AG09319 (cell line): ENCODE results near the gene ARHGEF16.

ENCODE experiments used
- DNase-seq: peaks from one replicate; pipeline ENCODE4 v3.0.0-alpha.2; 2010; ENCODE audit warnings: low read depth; ENCODE audit errors: extremely low read depth
- CTCF ChIP-seq: IDR thresholded peaks from 2 replicates; pipeline ENCODE4 v1.5.1; 2011; ENCODE audit warnings: low read depth, mild to moderate bottlenecking, inconsistent platforms, low read length, moderate library complexity

Gene ARHGEF16

GRCh38 chr1:3409366-3410141 is 44.9 kb upstream of the ARHGEF16 start:
- no peak for DNase-seq
- no peak for TF ChIP-seq CTCF

GRCh38 chr1:3410142-3410925 is 44.1 kb upstream of the ARHGEF16 start:
- peak; percentile 76 for TF ChIP-seq CTCF
- peak; percentile 19 for DNase-seq

- no peak for DNase-seq
- no peak for TF ChIP-seq CTCF
Measured at GRCh38 chr1:3411806-3412205, 42.7 kb upstream of the ARHGEF16 start.

GRCh38 chr1:3412376-3412775 is 42.1 kb upstream of the ARHGEF16 start:
- no peak for TF ChIP-seq CTCF
- no peak for DNase-seq

- TF ChIP-seq CTCF, result no peak
- no peak for DNase-seq
Measured at GRCh38 chr1:3413975-3414710, 40.3 kb upstream of the ARHGEF16 start.

- no peak for TF ChIP-seq CTCF
- no peak for DNase-seq
Measured at GRCh38 chr1:3415260-3416090, 39.0 kb upstream of the ARHGEF16 start.
